Liver (tissue), 9 donors: ENCODE data around the gene ISM1. TPM values are rescaled to one million over a fixed set of nuclear protein-coding genes. Genes with fewer than 3 reads are reported as not detected.
A peak's percentile ranks its signal among the peaks of the same experiment; 100 is the strongest.

Experiments
- DNase-seq: peaks from one replicate; pipeline ENCODE4 v3.0.0-alpha.2; 2017; ENCODE audit warnings: low spot score
- H3K27ac ChIP-seq, 2 donors: one replicate each; pipeline ENCODE4 v1.7.0; 2013; ENCODE audit warnings: inconsistent platforms in 2 of 2, low read length in 2 of 2, control low read depth in 1 of 2, low read depth in 1 of 2, mild to moderate bottlenecking in 1 of 2
- H3K27me3 ChIP-seq, 4 donors: one replicate each; pipeline versions ENCODE4 v1.6.1 to v1.7.0; 2013; ENCODE audit warnings: low read length in 3 of 4, inconsistent platforms in 1 of 4, mild to moderate bottlenecking in 1 of 4, moderate library complexity in 1 of 4; ENCODE audit not compliant: control insufficient read depth in 4 of 4, insufficient read depth in 4 of 4
- H3K36me3 ChIP-seq, 4 donors: one replicate each; pipeline versions ENCODE4 v1.6.1 to v1.7.0; 2013; ENCODE audit warnings: low read length in 3 of 4, mild to moderate bottlenecking in 3 of 4, low read depth in 1 of 4, moderate library complexity in 1 of 4; ENCODE audit not compliant: control insufficient read depth in 4 of 4, insufficient read depth in 3 of 4
- H3K4me1 ChIP-seq, 4 donors: one replicate each; pipeline versions ENCODE4 v1.6.1 to v1.7.0; 2013; ENCODE audit warnings: low read length in 3 of 4, mild to moderate bottlenecking in 3 of 4, moderate library complexity in 1 of 4; ENCODE audit not compliant: control insufficient read depth in 4 of 4, insufficient read depth in 4 of 4
- H3K4me3 ChIP-seq, 3 donors: one replicate each; pipeline versions ENCODE4 v1.6.1 to v1.7.0; 2013; ENCODE audit warnings: low read length in 3 of 3, control low read depth in 1 of 3, low read depth in 1 of 3, mild to moderate bottlenecking in 1 of 3
- H3K9ac ChIP-seq, 2 donors: one replicate each; pipeline ENCODE4 v1.7.0; 2013; ENCODE audit warnings: low read length in 2 of 2, mild to moderate bottlenecking in 2 of 2, moderate library complexity in 2 of 2, control low read depth in 1 of 2, low read depth in 1 of 2
- H3K9me3 ChIP-seq, 4 donors: one replicate each; pipeline versions ENCODE4 v1.6.1 to v1.7.0; 2013; ENCODE audit warnings: low read length in 3 of 4; ENCODE audit not compliant: control insufficient read depth in 4 of 4
- EGR1 ChIP-seq, 2 donors: IDR thresholded peaks; 2 replicates each; pipeline ENCODE4 v1.6.1; 2016 to 2018; ENCODE audit warnings: antibody characterized with exemption in 2 of 2, low read depth in 2 of 2
- FOXA1 ChIP-seq: IDR thresholded peaks from 2 replicates; pipeline ENCODE4 v1.6.1; 2016; ENCODE audit warnings: antibody characterized with exemption
- FOXA2 ChIP-seq: IDR thresholded peaks from 2 replicates; pipeline ENCODE4 v1.6.1; 2016; ENCODE audit warnings: antibody characterized with exemption
- GABPA ChIP-seq, 2 donors: IDR thresholded peaks in 1 of 2; conservative IDR thresholded peaks in 1 of 2; 2 replicates each; pipeline ENCODE4 v1.6.1; 2016; ENCODE audit warnings: antibody characterized with exemption in 2 of 2, mild to moderate bottlenecking in 1 of 2, moderate library complexity in 1 of 2
- HNF4A ChIP-seq, 2 donors: conservative IDR thresholded peaks; 2 replicates each; pipeline ENCODE4 v1.6.1; 2016; ENCODE audit warnings: antibody characterized with exemption in 2 of 2, mild to moderate bottlenecking in 2 of 2
- HNF4G ChIP-seq: IDR thresholded peaks from 2 replicates; pipeline ENCODE4 v1.6.1; 2016; ENCODE audit warnings: antibody characterized with exemption
- JUND ChIP-seq, 2 donors: IDR thresholded peaks; 2 replicates each; pipeline ENCODE4 v1.6.1; 2016; ENCODE audit warnings: antibody characterized with exemption in 2 of 2
- NR2F2 ChIP-seq: IDR thresholded peaks from 2 replicates; pipeline ENCODE4 v1.6.1; 2016; ENCODE audit warnings: antibody characterized with exemption
- RAD21 ChIP-seq, 2 donors: IDR thresholded peaks; 2 replicates each; pipeline ENCODE4 v1.6.1; 2016; ENCODE audit warnings: antibody characterized with exemption in 2 of 2, mild to moderate bottlenecking in 2 of 2
- RXRA ChIP-seq, 2 donors: IDR thresholded peaks; 2 replicates each; pipeline ENCODE4 v1.6.1; 2017 to 2018; ENCODE audit warnings: antibody characterized with exemption in 2 of 2, mild to moderate bottlenecking in 1 of 2
- SP1 ChIP-seq: IDR thresholded peaks from 2 replicates; pipeline ENCODE4 v1.6.1; 2018; ENCODE audit warnings: antibody characterized with exemption, mild to moderate bottlenecking
- TAF1 ChIP-seq: conservative IDR thresholded peaks from 2 replicates; pipeline ENCODE4 v1.6.1; 2016; ENCODE audit warnings: antibody characterized with exemption, mild to moderate bottlenecking
- YY1 ChIP-seq: IDR thresholded peaks from 2 replicates; pipeline ENCODE4 v1.6.1; 2016; ENCODE audit warnings: antibody characterized with exemption, mild to moderate bottlenecking
- WGBS: extraction: QIAGEN DNeasy Blood & Tissue Kit; methylation state at CpG from one replicate; pipeline ENCODE4 v1.1.7; 2013; 5-methylcytosine and 5-hydroxymethylcytosine counted together
- polyA plus RNA-seq, 2 donors: library from polyadenylated mRNA; stranded (reverse) in 1 of 2; unstranded in 1 of 2; fragments of 200-250 nt in 1 of 2; fragments of >200 nt in 1 of 2; fragmentation: Nextera tagmentation in 1 of 2; extraction: Ambion mirVana in 1 of 2; gene quantifications; one replicate each; pipeline versions ENCODE4 v1.2.1 to v1.2.3, GENCODE V29; 2013 to 2015
- total RNA-seq, 2 donors: library from RNA; depleted of rRNA; stranded (reverse); fragments of >200 nt; gene quantifications; one replicate each; pipeline ENCODE4 v1.2.3, GENCODE V29; 2014
- TF ChIP-seq, protein P1 (sequence below): IDR thresholded peaks from 2 replicates; pipeline ENCODE4 v1.6.1; 2016; ENCODE audit warnings: antibody characterized with exemption
- TF ChIP-seq, protein P2 (sequence below): IDR thresholded peaks from 2 replicates; pipeline ENCODE4 v1.6.1; 2016; ENCODE audit warnings: antibody characterized with exemption
- TF ChIP-seq, protein P3 (sequence below): IDR thresholded peaks from 2 replicates; pipeline ENCODE4 v1.6.1; 2016; ENCODE audit warnings: antibody characterized with exemption
- TF ChIP-seq, protein P4 (sequence below): fragments of 150-350 bp; IDR thresholded peaks from 2 replicates; pipeline ENCODE4 v1.5.1; 2017; ENCODE audit warnings: improper control_type of control experiment, low read depth, low read length; ENCODE audit not compliant: missing input control
- TF ChIP-seq, protein P5 (sequence below): IDR thresholded peaks from 2 replicates; pipeline ENCODE4 v1.6.1; 2016; ENCODE audit warnings: antibody characterized with exemption, mild to moderate bottlenecking
- donor health status: healthy.
- donor health status: healthy.
- donor health status: healthy.
- donor health status: healthy.
- donor health status: healthy.

ISM1 gene
- total and polyA plus RNA-seq, 4 donors: 0.82 to 6.4 (median 1.2) TPM; not detected in 1

DNA sequence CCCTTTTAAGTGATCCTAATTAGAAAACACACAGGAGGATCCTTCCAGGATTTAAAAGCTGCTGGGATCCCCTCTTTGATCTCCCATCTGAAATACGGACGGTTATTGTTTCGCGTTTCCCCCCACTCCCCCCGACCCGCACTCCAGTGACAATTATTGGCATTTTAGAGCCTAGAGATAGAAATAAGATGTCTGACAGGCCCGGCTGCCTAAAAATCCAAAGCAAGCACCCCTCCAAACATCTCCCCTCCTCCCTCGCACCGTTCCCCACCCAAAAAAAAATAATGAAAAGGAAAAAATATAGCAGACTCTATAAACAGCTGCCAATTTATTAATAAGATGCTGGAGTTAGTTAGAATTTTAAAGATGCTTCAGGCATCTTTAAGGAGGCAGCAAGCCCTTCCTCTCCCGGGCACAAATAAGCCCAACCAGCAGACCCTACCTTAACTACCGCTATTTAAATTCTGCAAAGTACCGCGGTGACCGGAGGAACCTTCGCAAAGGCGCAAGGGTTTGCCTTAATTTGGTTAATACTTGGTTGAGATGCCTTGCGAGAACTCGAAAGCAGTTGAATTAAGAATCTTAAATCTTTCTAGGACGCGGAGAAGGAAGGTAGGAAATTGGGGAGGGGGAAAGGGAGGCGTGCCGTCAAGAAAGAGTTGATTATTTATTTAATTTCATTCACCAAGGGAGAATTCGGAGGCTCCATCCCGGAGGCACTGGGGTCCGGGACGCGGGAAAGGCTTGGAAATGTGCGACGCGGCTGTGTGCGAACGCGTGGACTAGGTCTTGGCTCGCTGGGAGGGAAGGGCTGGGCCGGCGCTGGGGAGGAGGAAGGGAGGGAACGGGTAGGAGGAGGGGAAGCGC is 1.5 kb upstream of the ISM1 start:
- WGBS: 26% methylated on average over 38 of the region's 38 CpGs
- peak overlapping the region in 1 of 2 donors; percentile 87 for H3K27ac ChIP-seq
- DNase-seq: no peak
- H3K9ac ChIP-seq: peak overlapping the region in 1 of 2 donors; percentile 26
- H3K4me3 ChIP-seq: peak overlapping the region in 2 of 3 donors; percentile 68 to 92
- no peaks in the 10 kb centered on the region for H3K9me3 ChIP-seq
- no peak for TF ChIP-seq TAF1
- no peak for TF ChIP-seq SP1
- no peak for TF ChIP-seq RAD21 (IDR thresholded peaks at IDR 0.05)
- no peak for TF ChIP-seq GABPA (IDR thresholded peaks at IDR 0.05 in 1 of 2, conservative IDR thresholded peaks at IDR 0.05 in 1 of 2)
- TF ChIP-seq NR2F2: no peak
- TF ChIP-seq, protein P1, sequence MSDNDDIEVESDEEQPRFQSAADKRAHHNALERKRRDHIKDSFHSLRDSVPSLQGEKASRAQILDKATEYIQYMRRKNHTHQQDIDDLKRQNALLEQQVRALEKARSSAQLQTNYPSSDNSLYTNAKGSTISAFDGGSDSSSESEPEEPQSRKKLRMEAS: no peak
- no peak for TF ChIP-seq EGR1 (IDR thresholded peaks at IDR 0.05; ENCODE audit: low read depth in 2 of 2)
- TF ChIP-seq, protein P2, sequence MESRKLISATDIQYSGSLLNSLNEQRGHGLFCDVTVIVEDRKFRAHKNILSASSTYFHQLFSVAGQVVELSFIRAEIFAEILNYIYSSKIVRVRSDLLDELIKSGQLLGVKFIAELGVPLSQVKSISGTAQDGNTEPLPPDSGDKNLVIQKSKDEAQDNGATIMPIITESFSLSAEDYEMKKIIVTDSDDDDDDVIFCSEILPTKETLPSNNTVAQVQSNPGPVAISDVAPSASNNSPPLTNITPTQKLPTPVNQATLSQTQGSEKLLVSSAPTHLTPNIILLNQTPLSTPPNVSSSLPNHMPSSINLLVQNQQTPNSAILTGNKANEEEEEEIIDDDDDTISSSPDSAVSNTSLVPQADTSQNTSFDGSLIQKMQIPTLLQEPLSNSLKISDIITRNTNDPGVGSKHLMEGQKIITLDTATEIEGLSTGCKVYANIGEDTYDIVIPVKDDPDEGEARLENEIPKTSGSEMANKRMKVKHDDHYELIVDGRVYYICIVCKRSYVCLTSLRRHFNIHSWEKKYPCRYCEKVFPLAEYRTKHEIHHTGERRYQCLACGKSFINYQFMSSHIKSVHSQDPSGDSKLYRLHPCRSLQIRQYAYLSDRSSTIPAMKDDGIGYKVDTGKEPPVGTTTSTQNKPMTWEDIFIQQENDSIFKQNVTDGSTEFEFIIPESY: no peak
- TF ChIP-seq FOXA2: no peak
- no peak for TF ChIP-seq RXRA (IDR thresholded peaks at IDR 0.05)
- no peak for TF ChIP-seq HNF4G
- TF ChIP-seq YY1: no peak
- no peak for TF ChIP-seq FOXA1
- TF ChIP-seq, protein P3, sequence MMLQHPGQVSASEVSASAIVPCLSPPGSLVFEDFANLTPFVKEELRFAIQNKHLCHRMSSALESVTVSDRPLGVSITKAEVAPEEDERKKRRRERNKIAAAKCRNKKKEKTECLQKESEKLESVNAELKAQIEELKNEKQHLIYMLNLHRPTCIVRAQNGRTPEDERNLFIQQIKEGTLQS: no peak
- no peak for TF ChIP-seq JUND (IDR thresholded peaks at IDR 0.05)
- H3K4me1 ChIP-seq: peaks cover 7 to 40% (median 33%) of the 10 kb centered on the region in 4 donors
- H3K27me3 ChIP-seq: no peaks in the 10 kb centered on the region
- no peaks in the 10 kb centered on the region for H3K36me3 ChIP-seq

DNA sequence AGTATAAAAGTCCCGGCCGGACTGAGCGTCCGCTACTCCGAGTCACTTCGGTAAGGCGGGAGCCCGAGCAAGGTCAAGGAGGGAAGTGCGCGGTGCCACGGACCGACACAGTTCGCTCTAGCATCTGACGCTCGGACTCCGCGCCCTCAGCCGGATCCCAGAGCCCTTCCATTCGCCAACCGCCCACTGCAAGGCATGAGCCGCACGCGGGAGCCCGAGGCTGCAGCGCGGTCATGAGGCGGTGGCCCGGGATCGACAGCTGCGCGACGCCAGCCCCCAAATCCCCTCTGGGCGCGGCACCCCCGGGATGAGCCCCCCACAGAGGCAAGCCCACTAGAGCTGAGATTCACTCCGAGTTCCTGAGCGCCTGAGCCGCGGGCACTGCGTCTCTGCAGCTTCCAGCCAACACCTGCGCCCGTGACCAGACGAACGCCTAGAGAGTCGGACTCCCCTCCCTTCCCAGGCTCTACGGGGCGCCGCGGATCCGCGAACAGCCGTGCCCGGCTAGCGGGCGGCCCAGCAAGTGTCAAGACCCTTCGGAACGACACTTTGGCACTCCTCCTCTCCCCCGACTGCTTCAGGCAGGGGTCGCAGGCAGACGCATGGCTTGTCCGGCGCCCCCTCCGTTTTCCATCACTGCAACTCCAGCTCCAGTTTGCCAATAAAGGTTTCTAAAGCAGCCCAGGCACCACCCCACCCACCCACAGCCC is 725 bp upstream of the ISM1 start:
- no peak for DNase-seq
- peaks cover 7 to 40% (median 33%) of the 10 kb centered on the region in 4 donors for H3K4me1 ChIP-seq
- WGBS: 1% methylated on average over 63 of the region's 63 CpGs
- no peaks in the 10 kb centered on the region for H3K9me3 ChIP-seq
- H3K9ac ChIP-seq: peak overlapping the region in 1 of 2 donors; percentile 26
- peak overlapping the region; percentile 54 to 87 for H3K27ac ChIP-seq
- H3K4me3 ChIP-seq: peak overlapping the region; percentile 55 to 92 (median 68)
- no peaks in the 10 kb centered on the region for H3K36me3 ChIP-seq
- TF ChIP-seq NR2F2 (no peak), SP1 (no peak), JUND (IDR thresholded peaks at IDR 0.05) (no peak), FOXA1 (no peak), TAF1 (no peak), YY1 (peak; percentile 16), RAD21 (IDR thresholded peaks at IDR 0.05) (no peak), HNF4A (conservative IDR thresholded peaks at IDR 0.05) (peak in 1 of 2 donors; percentile 6)
- TF ChIP-seq, protein P1: peak; percentile 57
- TF ChIP-seq, protein P4, sequence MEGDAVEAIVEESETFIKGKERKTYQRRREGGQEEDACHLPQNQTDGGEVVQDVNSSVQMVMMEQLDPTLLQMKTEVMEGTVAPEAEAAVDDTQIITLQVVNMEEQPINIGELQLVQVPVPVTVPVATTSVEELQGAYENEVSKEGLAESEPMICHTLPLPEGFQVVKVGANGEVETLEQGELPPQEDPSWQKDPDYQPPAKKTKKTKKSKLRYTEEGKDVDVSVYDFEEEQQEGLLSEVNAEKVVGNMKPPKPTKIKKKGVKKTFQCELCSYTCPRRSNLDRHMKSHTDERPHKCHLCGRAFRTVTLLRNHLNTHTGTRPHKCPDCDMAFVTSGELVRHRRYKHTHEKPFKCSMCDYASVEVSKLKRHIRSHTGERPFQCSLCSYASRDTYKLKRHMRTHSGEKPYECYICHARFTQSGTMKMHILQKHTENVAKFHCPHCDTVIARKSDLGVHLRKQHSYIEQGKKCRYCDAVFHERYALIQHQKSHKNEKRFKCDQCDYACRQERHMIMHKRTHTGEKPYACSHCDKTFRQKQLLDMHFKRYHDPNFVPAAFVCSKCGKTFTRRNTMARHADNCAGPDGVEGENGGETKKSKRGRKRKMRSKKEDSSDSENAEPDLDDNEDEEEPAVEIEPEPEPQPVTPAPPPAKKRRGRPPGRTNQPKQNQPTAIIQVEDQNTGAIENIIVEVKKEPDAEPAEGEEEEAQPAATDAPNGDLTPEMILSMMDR: no peak
- TF ChIP-seq, protein P5, sequence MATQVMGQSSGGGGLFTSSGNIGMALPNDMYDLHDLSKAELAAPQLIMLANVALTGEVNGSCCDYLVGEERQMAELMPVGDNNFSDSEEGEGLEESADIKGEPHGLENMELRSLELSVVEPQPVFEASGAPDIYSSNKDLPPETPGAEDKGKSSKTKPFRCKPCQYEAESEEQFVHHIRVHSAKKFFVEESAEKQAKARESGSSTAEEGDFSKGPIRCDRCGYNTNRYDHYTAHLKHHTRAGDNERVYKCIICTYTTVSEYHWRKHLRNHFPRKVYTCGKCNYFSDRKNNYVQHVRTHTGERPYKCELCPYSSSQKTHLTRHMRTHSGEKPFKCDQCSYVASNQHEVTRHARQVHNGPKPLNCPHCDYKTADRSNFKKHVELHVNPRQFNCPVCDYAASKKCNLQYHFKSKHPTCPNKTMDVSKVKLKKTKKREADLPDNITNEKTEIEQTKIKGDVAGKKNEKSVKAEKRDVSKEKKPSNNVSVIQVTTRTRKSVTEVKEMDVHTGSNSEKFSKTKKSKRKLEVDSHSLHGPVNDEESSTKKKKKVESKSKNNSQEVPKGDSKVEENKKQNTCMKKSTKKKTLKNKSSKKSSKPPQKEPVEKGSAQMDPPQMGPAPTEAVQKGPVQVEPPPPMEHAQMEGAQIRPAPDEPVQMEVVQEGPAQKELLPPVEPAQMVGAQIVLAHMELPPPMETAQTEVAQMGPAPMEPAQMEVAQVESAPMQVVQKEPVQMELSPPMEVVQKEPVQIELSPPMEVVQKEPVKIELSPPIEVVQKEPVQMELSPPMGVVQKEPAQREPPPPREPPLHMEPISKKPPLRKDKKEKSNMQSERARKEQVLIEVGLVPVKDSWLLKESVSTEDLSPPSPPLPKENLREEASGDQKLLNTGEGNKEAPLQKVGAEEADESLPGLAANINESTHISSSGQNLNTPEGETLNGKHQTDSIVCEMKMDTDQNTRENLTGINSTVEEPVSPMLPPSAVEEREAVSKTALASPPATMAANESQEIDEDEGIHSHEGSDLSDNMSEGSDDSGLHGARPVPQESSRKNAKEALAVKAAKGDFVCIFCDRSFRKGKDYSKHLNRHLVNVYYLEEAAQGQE: peak; percentile 92
- TF ChIP-seq, protein P2: no peak
- H3K27me3 ChIP-seq: no peaks in the 10 kb centered on the region
